Keratinocyte (primary cell): ENCODE results near the gene NATD1. TPM values are rescaled to one million over a fixed set of nuclear protein-coding genes. Genes with fewer than 3 reads are reported as not detected.

Experiments used
- DNase-seq: peaks from one replicate; pipeline ENCODE4 v3.0.0-alpha.2; 2011; ENCODE audit warnings: low read depth, missing footprints, low spot score
- FAIRE-seq: peaks from 2 replicates; lab custom pipeline; 2011; peaks lifted over from hg19 to GRCh38; lab: Jason Lieb, UNC
- H2AFZ ChIP-seq: 2 replicates; pipeline ENCODE4 v1.6.0; 2012; ENCODE audit warnings: low read length, control low read depth, inconsistent platforms; ENCODE audit not compliant: control insufficient read depth
- H3K27ac ChIP-seq: 2 replicates; pipeline ENCODE4 v1.5.1; 2011; ENCODE audit warnings: low read length; ENCODE audit not compliant: control insufficient read depth, insufficient read depth
- H3K27me3 ChIP-seq: 3 replicates; pipeline ENCODE4 v1.6.0; 2011; ENCODE audit warnings: low read length; ENCODE audit not compliant: control insufficient read depth, insufficient read depth; ENCODE audit errors: extremely low read depth
- H3K36me3 ChIP-seq, 2 experiments: 2 replicates in 1 of 2; 3 replicates in 1 of 2; pipeline ENCODE4 v1.5.1; 2011; ENCODE audit warnings: low read length in 2 of 2, mild to moderate bottlenecking in 1 of 2; ENCODE audit not compliant: control insufficient read depth in 2 of 2, insufficient read depth in 2 of 2; ENCODE audit errors: extremely low read depth in 1 of 2
- H3K4me1 ChIP-seq: 3 replicates; pipeline ENCODE4 v1.5.1; 2011; ENCODE audit warnings: low read length; ENCODE audit not compliant: control insufficient read depth, insufficient read depth; ENCODE audit errors: extremely low read depth
- H3K4me2 ChIP-seq: 3 replicates; pipeline ENCODE4 v1.6.0; 2011; ENCODE audit warnings: low read depth, low read length; ENCODE audit not compliant: control insufficient read depth, insufficient read depth; ENCODE audit errors: extremely low read depth
- H3K4me3 ChIP-seq, 3 experiments: fragments of 200-600 bp in 1 of 3; sonication (generic) in 1 of 3; 2 replicates in 2 of 3; 3 replicates in 1 of 3; pipeline ENCODE4 v1.5.1; 2011 to 2016; ENCODE audit warnings: low read length in 3 of 3, mild to moderate bottlenecking in 3 of 3, control low read depth in 2 of 3, inconsistent platforms in 1 of 3, low read depth in 1 of 3, mixed read lengths in 1 of 3, mixed run types in 1 of 3, moderate library complexity in 1 of 3; ENCODE audit not compliant: control insufficient read depth in 2 of 3, insufficient read depth in 2 of 3; ENCODE audit errors: extremely low read depth in 1 of 3
- H3K79me2 ChIP-seq: 2 replicates; pipeline ENCODE4 v1.6.0; 2012; ENCODE audit warnings: low read length; ENCODE audit not compliant: control insufficient read depth, insufficient read depth
- H3K9ac ChIP-seq: 3 replicates; pipeline ENCODE4 v1.6.0; 2011; ENCODE audit warnings: low read length; ENCODE audit not compliant: control insufficient read depth, insufficient read depth; ENCODE audit errors: extremely low read depth
- H3K9me1 ChIP-seq: 3 replicates; pipeline ENCODE4 v1.6.0; 2011; ENCODE audit warnings: low read length; ENCODE audit not compliant: control insufficient read depth, insufficient read depth; ENCODE audit errors: extremely low read depth
- H3K9me3 ChIP-seq: 2 replicates; pipeline ENCODE4 v1.5.1; 2012; ENCODE audit warnings: low read depth, low read length; ENCODE audit not compliant: control insufficient read depth
- H4K20me1 ChIP-seq: 3 replicates; pipeline ENCODE4 v1.6.0; 2011; ENCODE audit warnings: low read length; ENCODE audit not compliant: control insufficient read depth, insufficient read depth; ENCODE audit errors: extremely low read depth
- CTCF ChIP-seq, 3 experiments: IDR thresholded peaks in 1 of 3; conservative IDR thresholded peaks in 1 of 3; optimal IDR thresholded peaks in 1 of 3; 2 replicates in 2 of 3; 3 replicates in 1 of 3; pipeline versions ENCODE3 to v1.5.1; 2011; ENCODE audit warnings: low read length in 3 of 3, mild to moderate bottlenecking in 3 of 3, moderate library complexity in 2 of 3, control low read depth in 1 of 3, inconsistent platforms in 1 of 3; ENCODE audit not compliant: insufficient read depth in 2 of 3; ENCODE audit errors: extremely low read depth in 1 of 3
- EZH2 ChIP-seq: IDR thresholded peaks from one replicate; pipeline ENCODE4 v1.6.1; 2012; ENCODE audit warnings: inconsistent platforms, mild to moderate bottlenecking, low read length, moderate library complexity
- dilution Hi-C: fragments of 300-500 bp; cut with MboI; formaldehyde crosslinking; loops from one replicate; pipeline ENCODE4 v1.7.0; 2020; ENCODE audit warnings: low sequenced_read_pairs; ENCODE audit not compliant: extremely low pct_ligation_motif_present
- polyA plus RNA-seq, 5 experiments: library from polyadenylated mRNA; depleted of rRNA in 3 of 5; stranded (reverse) in 3 of 5; stranded (forward) in 1 of 5; unstranded in 1 of 5; fragments of >200 nt; gene quantifications; 1 replicate in 1 of 5; 2 replicates in 3 of 5; 3 replicates in 1 of 5; pipeline versions ENCODE4 v1.2.1 to v1.2.3, GENCODE V29; 2011 to 2012; ENCODE audit warnings: missing spikeins in 2 of 5, low read depth in 1 of 5, low replicate concordance in 1 of 5

Gene NATD1
- polyA plus RNA-seq, 1 donor (not counting 4 experiments of a cell fraction or from before 2014, with no cell fraction given), result 1.5 TPM

GRCh38 chr17:21249920-21250703 lies 3.1 kb downstream of the NATD1 start:
- H3K9me1 ChIP-seq, result no peaks in the 10 kb centered on the region
- H4K20me1 ChIP-seq, result no peaks in the 10 kb centered on the region
- H3K9ac ChIP-seq, result no peak overlapping the region
- dilution Hi-C loops, result no loop called here
- H3K79me2 ChIP-seq, result no peaks in the 10 kb centered on the region
- H3K27me3 ChIP-seq, result no peaks in the 10 kb centered on the region
- FAIRE-seq (no peak), DNase-seq (no peak)
- no peaks in the 10 kb centered on the region for H3K9me3 ChIP-seq
- H3K4me1 ChIP-seq, result peaks cover 20% of the 10 kb centered on the region
- H3K36me3 ChIP-seq, result no peaks in the 10 kb centered on the region
- TF ChIP-seq EZH2 (no peak), CTCF (optimal IDR thresholded peaks at IDR 0.05 in 1 of 3, IDR thresholded peaks at IDR 0.05 in 1 of 3, conservative IDR thresholded peaks at IDR 0.05 in 1 of 3; ENCODE audit: extremely low read depth in 1 of 3, insufficient read depth in 2 of 3, low read length in 3 of 3) (peak in 1 of 3 experiments; percentile 7)
- H3K4me3 ChIP-seq, result no peak overlapping the region
- H2AFZ ChIP-seq, result no peak overlapping the region
- no peak overlapping the region for H3K27ac ChIP-seq
- no peak overlapping the region for H3K4me2 ChIP-seq

- Histone ChIP-seq H3K9me3 (no peaks in the 10 kb centered on the region), H3K9ac (no peak overlapping the region), H3K4me1 (peaks cover 19% of the 10 kb centered on the region), H3K4me3 (no peak overlapping the region), H2AFZ (no peak overlapping the region), H4K20me1 (no peaks in the 10 kb centered on the region), H3K4me2 (no peak overlapping the region), H3K36me3 (no peaks in the 10 kb centered on the region), H3K27me3 (no peaks in the 10 kb centered on the region), H3K9me1 (no peaks in the 10 kb centered on the region), H3K79me2 (no peaks in the 10 kb centered on the region), H3K27ac (no peak overlapping the region)
- dilution Hi-C loops, result no loop called here
- no peak for FAIRE-seq
- TF ChIP-seq CTCF (optimal IDR thresholded peaks at IDR 0.05 in 1 of 3, IDR thresholded peaks at IDR 0.05 in 1 of 3, conservative IDR thresholded peaks at IDR 0.05 in 1 of 3; ENCODE audit: extremely low read depth in 1 of 3, insufficient read depth in 2 of 3, low read length in 3 of 3) (no peak), EZH2 (no peak)
- no peak for DNase-seq
Measured at GRCh38 chr17:21249086-21249795, 4.0 kb downstream of the NATD1 start.
